Measurements from ENCODE around the gene WFDC11. TPM values are rescaled to one million over a fixed set of nuclear protein-coding genes. Genes with fewer than 3 reads are reported as not detected.

WFDC11 gene
- total and polyA plus RNA-seq, 2 donors (not counting 3 experiments of a cell fraction or from before 2014, with no cell fraction given), result not detected

- FAIRE-seq, result no peak
- Histone ChIP-seq H4K20me1 (replicated peaks; ENCODE audit: control insufficient read depth, extremely low read depth, insufficient read depth, low read length) (no peaks in the 10 kb centered on the region), H2AFZ (ENCODE audit: low read depth, low read length) (no peak overlapping the region), H3K9me1 (replicated peaks; ENCODE audit: control insufficient read depth, extremely low read depth, insufficient read depth, low read length) (no peaks in the 10 kb centered on the region), H3K27me3 (ENCODE audit: control insufficient read depth in 2 of 2, insufficient read depth in 2 of 2, low read length in 2 of 2) (no peaks in the 10 kb centered on the region), H3K4me2 (ENCODE audit: insufficient read depth, low read length) (no peak overlapping the region), H3K4me1 (ENCODE audit: control insufficient read depth, extremely low read depth, insufficient read depth, low read length) (no peaks in the 10 kb centered on the region), H3K4me3 (replicated peaks in 1 of 3; ENCODE audit: insufficient read depth in 1 of 3, low read depth in 1 of 3, low read length in 3 of 3) (no peak overlapping the region), H3K79me2 (ENCODE audit: control insufficient read depth, insufficient read depth, low read length) (no peaks in the 10 kb centered on the region), H3K27ac (ENCODE audit: insufficient read depth, low read depth, low read length) (no peak overlapping the region), H3K9ac (replicated peaks; ENCODE audit: extremely low read depth, insufficient read depth, low read length) (no peak overlapping the region), H3K36me3 (ENCODE audit: control insufficient read depth in 2 of 2, extremely low read depth in 1 of 2, insufficient read depth in 2 of 2, low read length in 2 of 2) (no peaks in the 10 kb centered on the region), H3K9me3 (replicated peaks; ENCODE audit: control insufficient read depth, insufficient read depth, low read length) (no peaks in the 10 kb centered on the region)
- ChIA-PET POLR2A (no interaction called here), CTCF (no interaction called here)
- no peak for TF ChIP-seq MAX (IDR thresholded peaks at IDR 0.05; ENCODE audit: insufficient read depth, insufficient read length)
- no peak for TF ChIP-seq POLR2A (IDR thresholded peaks at IDR 0.05; ENCODE audit: low read depth, low read length)
- no peak for TF ChIP-seq GATA2 (IDR thresholded peaks at IDR 0.05; ENCODE audit: insufficient read depth, insufficient read length, low read depth, low read length)
- no peak for TF ChIP-seq CTCF (IDR thresholded peaks at IDR 0.05; ENCODE audit: extremely low read depth in 1 of 2, insufficient read depth in 1 of 2, low read depth in 1 of 2, low read length in 2 of 2)
- TF ChIP-seq POLR2AphosphoS5 (IDR thresholded peaks at IDR 0.05; ENCODE audit: insufficient read depth, low read depth, low read length), result no peak
- TF ChIP-seq EZH2 (IDR thresholded peaks at IDR 0.05; ENCODE audit: borderline replicate concordance, low read depth, low read length, severe bottlenecking), result no peak
- no peak for TF ChIP-seq MYC (IDR thresholded peaks at IDR 0.05; ENCODE audit: low read depth, low read length)
- dilution Hi-C loops (cut with MboI; ENCODE audit: extremely low pct_ligation_motif_present, low sequenced_read_pairs) (no loop called here), intact Hi-C loops (cut with micrococcal nuclease) (no loop called here)
- BruUV-seq (replicated peaks), result no TSS peak
- DNase-seq (ENCODE audit: low read depth, low spot score), result no peak
Observed at GRCh38 chr20:45639687-45640086, 30.4 kb downstream of the WFDC11 start.

Data from endothelial cell of umbilical vein (primary cell).